Measurements from ENCODE around the gene USP21. TPM values are rescaled to one million over a fixed set of nuclear protein-coding genes. Genes with fewer than 3 reads are reported as not detected.

Gene USP21
- total and polyA plus RNA-seq, 2 of the 8 experiments (the other 6 are each of a cell fraction or from before 2014, with no cell fraction given): 23.9 to 36.3 TPM

DNA sequence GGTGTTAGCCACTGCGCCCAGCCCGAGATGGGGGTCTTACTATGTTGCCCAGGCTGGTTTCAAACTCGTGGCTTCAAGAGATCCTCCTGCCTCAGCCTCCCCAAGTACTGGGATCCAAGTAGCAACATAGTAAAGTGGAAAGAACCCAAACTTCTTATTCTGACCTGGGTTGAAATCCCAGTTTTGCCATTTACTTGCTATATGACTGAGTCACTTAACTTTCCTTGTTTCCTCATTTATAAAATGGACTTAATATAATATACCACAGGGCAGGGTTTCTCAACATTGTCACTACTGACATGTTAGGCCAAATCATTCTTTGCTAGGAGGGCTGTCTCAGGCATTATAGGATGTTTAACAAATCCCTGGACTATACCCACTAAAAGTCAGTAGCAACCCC is 48.2 kb upstream of the USP21 start:
- FAIRE-seq: no peak
- ChIA-PET CTCF (ENCODE audit: partially characterized antibody) (no interaction called here), POLR2A (ENCODE audit: partially characterized antibody) (no interaction called here)
- Histone ChIP-seq H4K91ac (replicated peaks; ENCODE audit: insufficient read length, low read length) (no peak overlapping the region), H3K79me2 (ENCODE audit: control insufficient read depth in 1 of 2, insufficient read depth in 2 of 2, low read length in 2 of 2) (peaks cover 4 to 57% of the 10 kb centered on the region in 2 experiments; a peak in 3 of 4 replicates), H3K4ac (replicated peaks; ENCODE audit: insufficient read length, low read depth, low read length) (no peak overlapping the region), H2AK5ac (ENCODE audit: low read depth, low read length) (no peak overlapping the region), H2BK15ac (ENCODE audit: low read length) (no peak overlapping the region), H3K9ac (replicated peaks in 1 of 4; ENCODE audit: extremely low read depth in 1 of 4, low read depth in 3 of 4, low read length in 3 of 4) (no peak overlapping the region), H3K14ac (ENCODE audit: insufficient read length) (no peak overlapping the region), H4K8ac (ENCODE audit: extremely low read depth, insufficient read depth, low read length) (no peak overlapping the region), H3K36me3 (ENCODE audit: control insufficient read depth in 2 of 4, insufficient read depth in 4 of 4, low read length in 3 of 4) (peaks cover 0 to 3% (median 0%) of the 10 kb centered on the region in 4 experiments; a peak in 1 of 8 replicates), H3K18ac (ENCODE audit: extremely low read depth, low read length) (no peak overlapping the region), H2BK5ac (ENCODE audit: low read depth, low read length) (no peak overlapping the region), H2BK20ac (ENCODE audit: low read length) (no peak overlapping the region), H4K20me1 (replicated peaks in 1 of 2; ENCODE audit: control insufficient read depth in 1 of 2, insufficient read depth in 2 of 2, low read length in 2 of 2) (peaks cover 0 to 1% of the 10 kb centered on the region in 2 experiments), H3K4me2 (ENCODE audit: insufficient read depth in 1 of 2, low read depth in 2 of 2, low read length in 2 of 2) (no peak overlapping the region), H3K4me3 (ENCODE audit: extremely low read depth in 1 of 4, insufficient read depth in 2 of 4, low read depth in 3 of 4, low read length in 4 of 4) (no peak overlapping the region), H2BK120ac (replicated peaks; ENCODE audit: low read depth, low read length) (no peak overlapping the region), H3K56ac (replicated peaks; ENCODE audit: insufficient read length, low read depth, low read length) (no peak overlapping the region), H3K9me3 (ENCODE audit: insufficient read depth in 2 of 2, low read depth in 1 of 2, low read length in 1 of 2) (no peaks in the 10 kb centered on the region), H2AFZ (ENCODE audit: low read length) (no peak overlapping the region), H3K27ac (ENCODE audit: low read depth, low read length) (no peak overlapping the region), H3K23ac (ENCODE audit: insufficient read length) (no peak overlapping the region), H4K5ac (ENCODE audit: insufficient read length, low read depth, low read length) (no peak overlapping the region), H3K79me1 (ENCODE audit: low read depth, low read length) (peaks cover 6% of the 10 kb centered on the region), H3K4me1 (replicated peaks in 1 of 4; ENCODE audit: control insufficient read depth in 3 of 4, insufficient read depth in 4 of 4, low read length in 3 of 4) (no peaks in the 10 kb centered on the region), H2BK12ac (ENCODE audit: low read depth, low read length) (no peak overlapping the region), H3K27me3 (replicated peaks in 1 of 4; ENCODE audit: control insufficient read depth in 3 of 4, extremely low read depth in 1 of 4, insufficient read depth in 3 of 4, low read length in 3 of 4) (no peaks in the 10 kb centered on the region), H3K23me2 (ENCODE audit: low read depth, low read length) (no peaks in the 10 kb centered on the region)
- WGBS, 2 experiments (ENCODE audit: extremely low coverage in 1 of 2, insufficient coverage in 1 of 2, insufficient read length in 1 of 2, insufficient replicate concordance in 2 of 2, low coverage in 1 of 2, low lambda C conversion rate in 2 of 2, missing lambda C conversion rate in 1 of 2): 90% methylated on average over 3 of the region's 3 CpGs; no CpG with 5 or more reads in 1 of the 2 experiments
- DNase-seq (ENCODE audit: low read depth in 1 of 2, low spot score in 2 of 2): no peak
- TF ChIP-seq SP4 (IDR thresholded peaks at IDR 0.05; ENCODE audit: low read length) (no peak), BACH1 (IDR thresholded peaks at IDR 0.05; ENCODE audit: low read length) (no peak), KDM4A (IDR thresholded peaks at IDR 0.05; ENCODE audit: low read depth, low read length, severe bottlenecking) (no peak), TAF1 (IDR thresholded peaks at IDR 0.05; ENCODE audit: low read depth, low read length) (no peak), EP300 (IDR thresholded peaks at IDR 0.05; ENCODE audit: borderline replicate concordance in 1 of 2, low read depth in 2 of 2, low read length in 2 of 2) (no peak), SUZ12 (IDR thresholded peaks at IDR 0.05; ENCODE audit: low read length) (no peak), ZNF274 (IDR thresholded peaks at IDR 0.05; ENCODE audit: borderline replicate concordance, extremely low read depth, low read length) (no peak), SIN3A (conservative IDR thresholded peaks at IDR 0.05 in 1 of 2, IDR thresholded peaks at IDR 0.05 in 1 of 2; ENCODE audit: low read depth in 1 of 2, low read length in 2 of 2) (no peak), SP2 (IDR thresholded peaks at IDR 0.05; ENCODE audit: low read length) (no peak), CBX5 (IDR thresholded peaks at IDR 0.05; ENCODE audit: low read depth, low read length) (no peak), SIX5 (IDR thresholded peaks at IDR 0.05; ENCODE audit: low read depth, low read length) (no peak)
- TF ChIP-seq, protein P1, sequence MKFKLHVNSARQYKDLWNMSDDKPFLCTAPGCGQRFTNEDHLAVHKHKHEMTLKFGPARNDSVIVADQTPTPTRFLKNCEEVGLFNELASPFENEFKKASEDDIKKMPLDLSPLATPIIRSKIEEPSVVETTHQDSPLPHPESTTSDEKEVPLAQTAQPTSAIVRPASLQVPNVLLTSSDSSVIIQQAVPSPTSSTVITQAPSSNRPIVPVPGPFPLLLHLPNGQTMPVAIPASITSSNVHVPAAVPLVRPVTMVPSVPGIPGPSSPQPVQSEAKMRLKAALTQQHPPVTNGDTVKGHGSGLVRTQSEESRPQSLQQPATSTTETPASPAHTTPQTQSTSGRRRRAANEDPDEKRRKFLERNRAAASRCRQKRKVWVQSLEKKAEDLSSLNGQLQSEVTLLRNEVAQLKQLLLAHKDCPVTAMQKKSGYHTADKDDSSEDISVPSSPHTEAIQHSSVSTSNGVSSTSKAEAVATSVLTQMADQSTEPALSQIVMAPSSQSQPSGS (IDR thresholded peaks at IDR 0.05; ENCODE audit: low read length): no peak
